ENCODE data around the gene USP17L15.
"Not testable (repeated sequence)": the region's sequence is repeated elsewhere in the genome, so short reads cannot be mapped to it uniquely, and the experiment has no call there.

Gene USP17L15

GRCh38 chr4:9253078-9253477 lies 18.9 kb downstream of the USP17L15 start, which contains the start of gene USP17L19:
USP17L19 (plus strand) TSS chr4:9253378; CDS start chr4:9253378, 0 bp downstream.
- not testable (repeated sequence) for H3K4me3 ChIP-seq (ENCODE audit: low read length); H3K27me3 ChIP-seq (ENCODE audit: control insufficient read depth, insufficient read depth, low read length); H3K36me3 ChIP-seq (ENCODE audit: control insufficient read depth, insufficient read depth, low read length); DNase-seq (ENCODE audit: low read depth, low spot score); H3K9me3 ChIP-seq (ENCODE audit: control insufficient read depth, insufficient read depth, low read length); H3K4me1 ChIP-seq (ENCODE audit: control insufficient read depth, insufficient read depth, low read length); H3K27ac ChIP-seq (ENCODE audit: low read length)
- no CpG with 5 or more reads among the region's 13 CpGs for WGBS (ENCODE audit: insufficient coverage, insufficient read length)

- WGBS (ENCODE audit: insufficient coverage, insufficient read length), result no CpG with 5 or more reads among the region's 15 CpGs
- H3K4me3 ChIP-seq (ENCODE audit: low read length); H3K27ac ChIP-seq (ENCODE audit: low read length); H3K4me1 ChIP-seq (ENCODE audit: control insufficient read depth, insufficient read depth, low read length); H3K36me3 ChIP-seq (ENCODE audit: control insufficient read depth, insufficient read depth, low read length); H3K9me3 ChIP-seq (ENCODE audit: control insufficient read depth, insufficient read depth, low read length); H3K27me3 ChIP-seq (ENCODE audit: control insufficient read depth, insufficient read depth, low read length); DNase-seq (ENCODE audit: low read depth, low spot score): not testable (repeated sequence)
Measured at GRCh38 chr4:9257824-9258223, 23.6 kb downstream of the USP17L15 start, which contains the start of gene USP17L20. USP17L20 (plus strand) TSS chr4:9258124; CDS start chr4:9258124, 0 bp downstream.

GRCh38 chr4:9262572-9262971 lies 28.4 kb downstream of the USP17L15 start, which contains the start of gene USP17L21:
USP17L21 (plus strand) TSS chr4:9262872; CDS start chr4:9262872, 0 bp downstream.
- not testable (repeated sequence) for DNase-seq (ENCODE audit: low read depth, low spot score); H3K36me3 ChIP-seq (ENCODE audit: control insufficient read depth, insufficient read depth, low read length); H3K27me3 ChIP-seq (ENCODE audit: control insufficient read depth, insufficient read depth, low read length); H3K4me3 ChIP-seq (ENCODE audit: low read length); H3K9me3 ChIP-seq (ENCODE audit: control insufficient read depth, insufficient read depth, low read length); H3K27ac ChIP-seq (ENCODE audit: low read length); H3K4me1 ChIP-seq (ENCODE audit: control insufficient read depth, insufficient read depth, low read length)
- no CpG with 5 or more reads among the region's 13 CpGs for WGBS (ENCODE audit: insufficient coverage, insufficient read length)

GRCh38 chr4:9267319-9267718 lies 33.1 kb downstream of the USP17L15 start, which contains the start of gene USP17L22:
USP17L22 (plus strand) TSS chr4:9267619; CDS start chr4:9267619, 0 bp downstream.
- no CpG with 5 or more reads among the region's 15 CpGs for WGBS (ENCODE audit: insufficient coverage, insufficient read length)
- not testable (repeated sequence) for DNase-seq (ENCODE audit: low read depth, low spot score)

GRCh38 chr4:9271719-9272118 lies 37.5 kb downstream of the USP17L15 start:
- H3K27me3 ChIP-seq (ENCODE audit: control insufficient read depth, insufficient read depth, low read length); H3K4me3 ChIP-seq (ENCODE audit: low read length); DNase-seq (ENCODE audit: low read depth, low spot score); H3K27ac ChIP-seq (ENCODE audit: low read length); H3K9me3 ChIP-seq (ENCODE audit: control insufficient read depth, insufficient read depth, low read length); H3K4me1 ChIP-seq (ENCODE audit: control insufficient read depth, insufficient read depth, low read length); H3K36me3 ChIP-seq (ENCODE audit: control insufficient read depth, insufficient read depth, low read length): not testable (repeated sequence)
- WGBS (ENCODE audit: insufficient coverage, insufficient read length), result 100% methylated on average over 3 of the region's 10 CpGs

More at GRCh38 chr4:9267319-9267718, 33.1 kb downstream of the USP17L15 start, which contains the start of gene USP17L22:
- H3K4me3 ChIP-seq (ENCODE audit: low read length); H3K27me3 ChIP-seq (ENCODE audit: control insufficient read depth, insufficient read depth, low read length); H3K36me3 ChIP-seq (ENCODE audit: control insufficient read depth, insufficient read depth, low read length); H3K27ac ChIP-seq (ENCODE audit: low read length); H3K9me3 ChIP-seq (ENCODE audit: control insufficient read depth, insufficient read depth, low read length); H3K4me1 ChIP-seq (ENCODE audit: control insufficient read depth, insufficient read depth, low read length): not testable (repeated sequence)
